Measurements from ENCODE around the gene SPACA6. TPM values are rescaled to one million over a fixed set of nuclear protein-coding genes. Genes with fewer than 3 reads are reported as not detected.

The SPACA6 gene
- total and polyA plus RNA-seq, 2 of the 8 experiments (the other 6 are each of a cell fraction or from before 2014, with no cell fraction given) = 7.1 to 7.5 TPM

GRCh38 chr19:51727349-51727880 is 34.3 kb downstream of the SPACA6 start (continued):
- no peak for TF ChIP-seq CREB1 (IDR thresholded peaks at IDR 0.05)
- no peak for TF ChIP-seq SUZ12 (IDR thresholded peaks at IDR 0.05; ENCODE audit: low read length)
- TF ChIP-seq, protein P1, sequence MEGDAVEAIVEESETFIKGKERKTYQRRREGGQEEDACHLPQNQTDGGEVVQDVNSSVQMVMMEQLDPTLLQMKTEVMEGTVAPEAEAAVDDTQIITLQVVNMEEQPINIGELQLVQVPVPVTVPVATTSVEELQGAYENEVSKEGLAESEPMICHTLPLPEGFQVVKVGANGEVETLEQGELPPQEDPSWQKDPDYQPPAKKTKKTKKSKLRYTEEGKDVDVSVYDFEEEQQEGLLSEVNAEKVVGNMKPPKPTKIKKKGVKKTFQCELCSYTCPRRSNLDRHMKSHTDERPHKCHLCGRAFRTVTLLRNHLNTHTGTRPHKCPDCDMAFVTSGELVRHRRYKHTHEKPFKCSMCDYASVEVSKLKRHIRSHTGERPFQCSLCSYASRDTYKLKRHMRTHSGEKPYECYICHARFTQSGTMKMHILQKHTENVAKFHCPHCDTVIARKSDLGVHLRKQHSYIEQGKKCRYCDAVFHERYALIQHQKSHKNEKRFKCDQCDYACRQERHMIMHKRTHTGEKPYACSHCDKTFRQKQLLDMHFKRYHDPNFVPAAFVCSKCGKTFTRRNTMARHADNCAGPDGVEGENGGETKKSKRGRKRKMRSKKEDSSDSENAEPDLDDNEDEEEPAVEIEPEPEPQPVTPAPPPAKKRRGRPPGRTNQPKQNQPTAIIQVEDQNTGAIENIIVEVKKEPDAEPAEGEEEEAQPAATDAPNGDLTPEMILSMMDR (IDR thresholded peaks at IDR 0.05; ENCODE audit: control extremely low read depth in 1 of 3, insufficient read depth in 1 of 3, low read depth in 1 of 3, low read length in 3 of 3) = no peak
- TF ChIP-seq KDM4A (IDR thresholded peaks at IDR 0.05; ENCODE audit: low read depth, low read length, severe bottlenecking) = no peak
- no peak for TF ChIP-seq BRCA1 (IDR thresholded peaks at IDR 0.05; ENCODE audit: low read depth, low read length)
- TF ChIP-seq BCL11A (IDR thresholded peaks at IDR 0.05; ENCODE audit: low read depth in 2 of 2, low read length in 2 of 2) = no peak
- no peak for TF ChIP-seq SIX5 (IDR thresholded peaks at IDR 0.05; ENCODE audit: low read depth, low read length)
